ENCODE results near the gene NR1D1. TPM values are rescaled to one million over a fixed set of nuclear protein-coding genes. Genes with fewer than 3 reads are reported as not detected.
A peak's percentile ranks its signal among the peaks of the same experiment; 100 is the strongest.

The NR1D1 gene
- total RNA-seq, 1 donor from 2014 or later, result 20.1 TPM

- ATAC-seq (peak; percentile 86 to 87), DNase-seq (peak; percentile 82)
- H3K4me3 ChIP-seq, result peak within 1 kb of the TSS; percentile 100
These were observed 37.8 kb downstream of the NR1D1 start, which contains the start of gene THRA for GRCh38 chr17:40062329-40063186. TSS of gene THRA (plus strand) at chr17:40062965. CDS start at chr17:40074489, 11,524 bp downstream.

DNA sequence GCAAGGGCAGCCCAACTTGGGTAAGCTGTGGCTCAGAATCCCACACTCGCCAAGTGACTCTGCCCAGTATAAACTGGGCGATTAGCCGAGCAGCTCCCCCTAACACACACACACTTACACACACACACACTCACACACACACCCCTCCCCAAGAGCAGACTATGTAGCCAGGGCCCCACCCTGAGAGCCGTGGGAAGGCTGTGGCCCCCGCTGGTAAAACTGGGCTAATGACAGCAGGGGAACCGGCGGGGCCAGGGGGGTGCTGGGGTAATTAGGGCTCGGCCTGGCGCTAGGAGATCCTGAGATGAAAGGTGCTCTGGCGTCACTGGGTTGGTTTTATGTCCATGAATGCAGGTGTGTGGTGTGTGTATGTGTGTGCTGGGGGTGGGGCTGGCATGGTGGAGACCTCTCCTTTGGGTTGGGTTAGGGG lies 38.8 kb downstream of the NR1D1 start:
- Histone ChIP-seq H3K27ac (no peak overlapping the region), H3K36me3 (no peaks in the 10 kb centered on the region), H3K4me3 (no peak overlapping the region), H3K27me3 (ENCODE audit: low read depth) (no peaks in the 10 kb centered on the region), H3K4me1 (peaks cover 51% of the 10 kb centered on the region), H3K9me3 (no peaks in the 10 kb centered on the region)
- TF ChIP-seq, protein P1, sequence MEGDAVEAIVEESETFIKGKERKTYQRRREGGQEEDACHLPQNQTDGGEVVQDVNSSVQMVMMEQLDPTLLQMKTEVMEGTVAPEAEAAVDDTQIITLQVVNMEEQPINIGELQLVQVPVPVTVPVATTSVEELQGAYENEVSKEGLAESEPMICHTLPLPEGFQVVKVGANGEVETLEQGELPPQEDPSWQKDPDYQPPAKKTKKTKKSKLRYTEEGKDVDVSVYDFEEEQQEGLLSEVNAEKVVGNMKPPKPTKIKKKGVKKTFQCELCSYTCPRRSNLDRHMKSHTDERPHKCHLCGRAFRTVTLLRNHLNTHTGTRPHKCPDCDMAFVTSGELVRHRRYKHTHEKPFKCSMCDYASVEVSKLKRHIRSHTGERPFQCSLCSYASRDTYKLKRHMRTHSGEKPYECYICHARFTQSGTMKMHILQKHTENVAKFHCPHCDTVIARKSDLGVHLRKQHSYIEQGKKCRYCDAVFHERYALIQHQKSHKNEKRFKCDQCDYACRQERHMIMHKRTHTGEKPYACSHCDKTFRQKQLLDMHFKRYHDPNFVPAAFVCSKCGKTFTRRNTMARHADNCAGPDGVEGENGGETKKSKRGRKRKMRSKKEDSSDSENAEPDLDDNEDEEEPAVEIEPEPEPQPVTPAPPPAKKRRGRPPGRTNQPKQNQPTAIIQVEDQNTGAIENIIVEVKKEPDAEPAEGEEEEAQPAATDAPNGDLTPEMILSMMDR (IDR thresholded peaks at IDR 0.05), result no peak
- intact Hi-C loops (cut with DNase I), result no loop called here
- DNase-seq, result peak; percentile 42
- no peak for ATAC-seq

More at GRCh38 chr17:40062329-40063186, 37.8 kb downstream of the NR1D1 start, which contains the start of gene THRA:
- Histone ChIP-seq H3K27ac (peak within 1 kb of the TSS; percentile 97), H3K36me3 (no peaks in the 10 kb centered on the region), H3K4me1 (peaks cover 58% of the 10 kb centered on the region), H3K27me3 (ENCODE audit: low read depth) (no peaks in the 10 kb centered on the region), H3K9me3 (no peaks in the 10 kb centered on the region)
- intact Hi-C loops (cut with DNase I), result no loop called here
- TF ChIP-seq, protein P1 (IDR thresholded peaks at IDR 0.05), result no peak

GRCh38 chr17:40060887-40061608 lies 39.3 kb downstream of the NR1D1 start:
- H3K4me1 ChIP-seq, result peaks cover 45% of the 10 kb centered on the region
- intact Hi-C loops (cut with DNase I), result no loop called here

GRCh38 chr17:40059729-40060475 lies 40.5 kb downstream of the NR1D1 start:
- ATAC-seq (no peak), DNase-seq (no peak)
- Histone ChIP-seq H3K9me3 (no peaks in the 10 kb centered on the region), H3K4me3 (no peak overlapping the region), H3K27ac (no peak overlapping the region), H3K27me3 (ENCODE audit: low read depth) (no peaks in the 10 kb centered on the region), H3K4me1 (peaks cover 35% of the 10 kb centered on the region), H3K36me3 (no peaks in the 10 kb centered on the region)
- TF ChIP-seq, protein P1 (IDR thresholded peaks at IDR 0.05), result no peak
- intact Hi-C loops (cut with DNase I), result no loop called here

More at GRCh38 chr17:40060887-40061608, 39.3 kb downstream of the NR1D1 start:
- Histone ChIP-seq H3K27me3 (ENCODE audit: low read depth) (no peaks in the 10 kb centered on the region), H3K36me3 (no peaks in the 10 kb centered on the region), H3K4me3 (no peak overlapping the region), H3K27ac (no peak overlapping the region), H3K9me3 (no peaks in the 10 kb centered on the region)
- TF ChIP-seq, protein P1 (IDR thresholded peaks at IDR 0.05), result no peak
- no peak for ATAC-seq
- peak; percentile 34 for DNase-seq

DNA sequence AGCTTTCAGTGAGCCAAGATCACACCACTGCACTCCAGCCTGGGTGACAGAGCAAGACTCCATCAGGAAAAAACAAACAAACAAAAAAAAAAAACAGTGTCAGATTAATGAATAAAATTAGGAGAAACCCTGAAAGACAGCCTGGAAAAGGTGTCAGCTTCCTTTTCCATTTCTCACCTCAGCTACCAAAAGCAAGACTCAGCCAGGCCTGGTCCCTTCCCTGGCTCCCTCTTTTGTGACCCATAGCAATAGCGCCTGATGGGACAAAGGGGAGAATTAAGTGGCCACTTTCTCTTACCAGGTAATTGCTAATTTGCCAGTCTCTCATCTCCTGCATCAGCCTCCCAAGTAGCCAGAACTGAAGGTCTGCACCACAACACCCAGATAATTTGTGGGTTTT lies 41.5 kb downstream of the NR1D1 start:
- DNase-seq (no peak), ATAC-seq (no peak)
- Histone ChIP-seq H3K27ac (peak overlapping the region; percentile 77), H3K9me3 (no peaks in the 10 kb centered on the region), H3K4me3 (no peak overlapping the region), H3K36me3 (no peaks in the 10 kb centered on the region), H3K4me1 (peaks cover 30% of the 10 kb centered on the region), H3K27me3 (ENCODE audit: low read depth) (no peaks in the 10 kb centered on the region)
- TF ChIP-seq, protein P1 (IDR thresholded peaks at IDR 0.05), result no peak
- intact Hi-C loops (cut with DNase I), result no loop called here

Data from lower lobe of right lung (tissue), 2 donors.